Stomach (tissue), 4 donors: Measurements from ENCODE around the gene VKORC1L1.

ENCODE experiments used
- CTCF ChIP-seq, 7 experiments: fragments of 450-650 bp in 4 of 7; fragments of 200-600 bp in 3 of 7; sonication (generic) in 3 of 7; IDR thresholded peaks; one replicate each; pipeline ENCODE4 v1.5.1; 2016 to 2019; ENCODE audit warnings: antibody characterized with exemption in 7 of 7, control low read depth in 2 of 7, mild to moderate bottlenecking in 1 of 7
- EP300 ChIP-seq: sonication (generic); formaldehyde crosslinking; IDR thresholded peaks from one replicate; pipeline ENCODE4 v1.6.1; 2017; ENCODE audit warnings: antibody characterized with exemption
- POLR2A ChIP-seq, 4 donors: fragments of 450-650 bp; IDR thresholded peaks; one replicate each; pipeline ENCODE4 v1.6.1; 2016; ENCODE audit warnings: antibody characterized with exemption in 4 of 4, control low read depth in 2 of 4, mild to moderate bottlenecking in 1 of 4, moderate library complexity in 1 of 4
- POLR2AphosphoS5 ChIP-seq, 3 donors: sonication (generic); formaldehyde crosslinking; IDR thresholded peaks; one replicate each; pipeline ENCODE4 v1.6.1; 2016; ENCODE audit warnings: antibody characterized with exemption in 3 of 3

GRCh38 chr7:65951837-65952578 is 79.1 kb downstream of the VKORC1L1 start:
- no peak for TF ChIP-seq CTCF (IDR thresholded peaks at IDR 0.05)
- TF ChIP-seq POLR2A (IDR thresholded peaks at IDR 0.05): no peak
- TF ChIP-seq EP300: no peak
- TF ChIP-seq POLR2AphosphoS5 (IDR thresholded peaks at IDR 0.05): no peak
